Activated CD8-positive, alpha-beta memory T cell treated with anti-CD3 and anti-CD28 coated beads for 36 hours (primary cell): ENCODE data around the gene RBM42. TPM values are rescaled to one million over a fixed set of nuclear protein-coding genes. Genes with fewer than 3 reads are reported as not detected.
"Not testable (repeated sequence)": the region's sequence is repeated elsewhere in the genome, so short reads cannot be mapped to it uniquely, and the experiment has no call there.

ENCODE experiments used
- CTCF ChIA-PET: fragments of 350-600 bp; sonication (Branson Sonifier 250); formaldehyde crosslinking; loops from one replicate; lab custom pipeline; 2021; ENCODE audit warnings: antibody characterized with exemption; lab: Charles Lee
- POLR2A ChIA-PET: fragments of 350-600 bp; sonication (Branson Sonifier 250); formaldehyde crosslinking; loops from one replicate; lab custom pipeline; 2021; ENCODE audit warnings: antibody characterized with exemption; lab: Charles Lee
- total RNA-seq, 2 experiments: library from RNA; stranded (reverse); gene quantifications; one replicate each; pipeline ENCODE4 v1.2.3, GENCODE V29; 2021

The RBM42 gene
- total RNA-seq, 2 experiments from 2014 or later: 102 to 104 TPM

DNA sequence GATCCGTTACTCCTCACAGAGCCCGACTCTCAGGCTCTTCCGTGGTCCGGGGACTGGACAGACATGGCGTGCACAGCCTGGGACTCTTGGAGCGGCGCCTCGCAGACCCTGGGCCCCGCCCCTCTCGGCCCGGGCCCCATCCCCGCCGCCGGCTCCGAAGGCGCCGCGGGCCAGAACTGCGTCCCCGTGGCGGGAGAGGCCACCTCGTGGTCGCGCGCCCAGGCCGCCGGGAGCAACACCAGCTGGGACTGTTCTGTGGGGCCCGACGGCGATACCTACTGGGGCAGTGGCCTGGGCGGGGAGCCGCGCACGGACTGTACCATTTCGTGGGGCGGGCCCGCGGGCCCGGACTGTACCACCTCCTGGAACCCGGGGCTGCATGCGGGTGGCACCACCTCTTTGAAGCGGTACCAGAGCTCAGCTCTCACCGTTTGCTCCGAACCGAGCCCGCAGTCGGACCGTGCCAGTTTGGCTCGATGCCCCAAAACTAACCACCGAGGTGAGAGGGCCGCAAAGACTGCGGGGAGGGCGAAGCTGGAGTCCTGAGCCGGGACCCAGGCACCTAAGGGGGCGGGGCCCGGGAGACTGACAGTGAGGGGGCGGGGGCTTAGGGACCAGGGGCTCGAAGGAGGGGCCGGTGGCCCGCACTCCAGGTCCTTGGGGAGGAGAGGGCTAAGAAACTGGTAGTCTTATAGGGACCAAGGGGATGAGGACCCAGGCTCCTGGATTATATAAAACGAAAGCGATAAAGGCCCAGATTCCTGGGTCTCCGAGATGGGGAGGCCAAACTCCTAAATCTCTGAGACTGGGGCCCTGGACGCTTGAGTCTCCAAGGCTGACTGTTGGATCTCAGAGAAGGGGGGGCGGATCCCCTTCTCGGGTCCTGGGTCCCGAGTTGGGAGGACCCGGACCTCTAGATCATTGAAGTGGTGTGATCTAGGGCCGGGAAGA lies 14.7 kb downstream of the RBM42 start:
- POLR2A ChIA-PET: interaction anchor here (0.8 kb wide), 1 partner anchor 14 kb away, joined by 6 read pairs; no protein-coding TSS in a partner anchor

GRCh38 chr19:35644206-35644986 lies 15.6 kb downstream of the RBM42 start:
- CTCF ChIA-PET: interaction anchor here (0.7 to 1.2 kb wide), 2 partner anchors 63 to 134 kb away, joined by 3 to 7 read pairs; no protein-coding TSS in a partner anchor
- POLR2A ChIA-PET: no interaction called here

More for the DNA sequence above, 14.7 kb downstream of the RBM42 start:
- CTCF ChIA-PET: interaction anchor here (0.7 to 1.2 kb wide), 2 partner anchors 64 to 133 kb away, joined by 3 to 7 read pairs; no protein-coding TSS in a partner anchor

GRCh38 chr19:35644987-35645679 lies 16.3 kb downstream of the RBM42 start:
- ChIA-PET POLR2A (interaction anchor here (0.5 kb wide), 1 partner anchor 10 kb away, joined by 4 read pairs; no protein-coding TSS in a partner anchor), CTCF (no interaction called here)

DNA sequence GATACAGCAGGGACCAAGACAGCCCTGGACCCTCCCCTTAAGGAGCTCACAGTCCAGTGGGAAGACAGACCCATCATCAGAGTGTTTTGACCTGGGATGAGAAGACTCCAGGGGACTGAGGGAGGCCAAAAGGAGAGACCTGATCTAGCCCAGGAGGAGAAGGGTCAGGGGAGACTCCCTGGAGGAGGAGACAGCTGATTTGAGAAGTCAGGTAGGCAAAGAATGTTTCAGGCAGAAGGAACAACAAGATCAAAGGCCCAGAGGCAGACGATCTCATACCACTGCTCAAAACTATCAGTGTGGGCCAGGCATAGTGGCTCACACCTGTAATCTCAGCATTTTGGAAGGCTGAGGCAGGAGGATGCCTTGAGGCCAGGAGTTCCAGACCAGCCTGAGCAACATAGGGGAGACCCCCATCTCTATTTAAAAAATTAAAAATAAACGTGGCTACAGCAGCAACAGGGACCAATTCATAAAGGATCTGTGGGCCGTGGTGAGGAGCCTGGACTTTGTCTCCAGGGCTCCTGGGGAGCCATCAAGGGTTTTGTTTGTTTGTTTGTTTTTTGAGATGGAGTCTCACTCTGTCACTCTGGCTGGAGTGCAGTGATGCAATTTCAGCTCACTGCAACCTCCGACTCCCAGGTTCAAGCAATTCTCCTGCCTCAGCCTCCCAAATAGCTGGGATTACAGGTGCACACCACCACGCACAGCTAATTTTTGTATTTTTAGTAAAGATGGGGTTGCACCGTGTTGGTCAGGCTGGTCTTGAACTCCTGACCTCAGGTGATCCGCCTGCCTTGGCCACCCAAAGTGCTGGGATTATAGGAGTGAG lies 17.1 kb downstream of the RBM42 start:
- POLR2A ChIA-PET: no interaction called here

DNA sequence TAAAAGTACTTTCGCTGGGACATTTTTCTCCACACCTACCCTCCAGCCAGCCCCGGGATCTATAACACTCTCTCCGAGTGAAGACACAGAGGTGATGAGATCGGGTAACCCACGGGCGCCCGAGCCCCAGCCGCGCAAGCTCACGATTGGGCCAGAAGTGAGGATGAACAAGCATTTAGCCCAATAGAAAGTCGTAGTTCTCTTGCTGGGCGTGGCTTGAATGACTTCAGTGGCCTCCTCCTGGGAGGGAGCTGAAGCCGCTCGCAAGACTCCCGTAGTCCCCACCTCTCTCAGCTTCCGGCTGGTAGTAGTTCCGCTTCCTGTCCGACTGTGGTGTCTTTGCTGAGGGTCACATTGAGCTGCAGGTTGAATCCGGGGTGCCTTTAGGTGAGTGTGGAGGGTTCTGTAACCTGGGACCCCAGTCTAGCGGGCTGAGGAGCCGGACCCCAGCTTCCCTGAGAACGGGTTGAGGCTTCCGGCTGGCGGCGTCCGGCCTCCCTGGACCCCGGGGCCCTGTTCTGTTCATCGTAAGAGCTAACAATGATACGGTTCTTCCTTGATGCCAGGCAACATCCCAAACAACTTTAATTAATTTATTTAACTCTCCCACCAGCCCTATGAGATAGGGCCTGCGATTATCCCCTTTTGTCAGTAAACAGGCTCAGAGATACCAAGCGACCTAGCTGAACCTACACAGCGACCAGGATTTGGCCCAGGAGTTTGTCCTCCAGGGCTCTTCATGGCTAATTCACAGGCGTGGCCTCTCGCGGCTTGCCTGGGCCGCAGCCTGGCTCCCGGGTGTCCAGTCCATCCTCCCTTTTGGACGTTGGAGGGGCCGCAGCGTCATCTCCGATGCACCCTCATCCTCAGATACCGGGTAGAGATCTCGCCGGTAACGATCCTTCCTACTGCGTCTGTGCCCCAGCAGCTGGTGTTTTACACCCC lies 19.5 kb downstream of the RBM42 start, which contains the start of gene COX6B1:
TSS of gene COX6B1 (plus strand) at position 307 of the 945 bp plus-strand sequence. CDS start 2,921 bp downstream, outside the sequence.
- CTCF ChIA-PET: interaction anchor here (0.7 kb wide), 1 partner anchor 300 kb away, joined by 3 read pairs; the partner anchor contains the start of gene FFAR1
- POLR2A ChIA-PET: interaction anchor here (0.6 to 1.7 kb wide), 9 partner anchors 9 to 380 kb away, joined by 3 to 7 read pairs (median 3); partner anchors contain the start of genes HAUS5 and KMT2B

More for the DNA sequence above, 17.1 kb downstream of the RBM42 start:
- CTCF ChIA-PET: no interaction called here

GRCh38 chr19:35650581-35650980 lies 21.7 kb downstream of the RBM42 start:
- POLR2A ChIA-PET: no interaction called here

GRCh38 chr19:35654828-35655227 lies 26.0 kb downstream of the RBM42 start:
- POLR2A ChIA-PET, CTCF ChIA-PET: not testable (repeated sequence)

More at GRCh38 chr19:35650581-35650980, 21.7 kb downstream of the RBM42 start:
- CTCF ChIA-PET: no interaction called here

DNA sequence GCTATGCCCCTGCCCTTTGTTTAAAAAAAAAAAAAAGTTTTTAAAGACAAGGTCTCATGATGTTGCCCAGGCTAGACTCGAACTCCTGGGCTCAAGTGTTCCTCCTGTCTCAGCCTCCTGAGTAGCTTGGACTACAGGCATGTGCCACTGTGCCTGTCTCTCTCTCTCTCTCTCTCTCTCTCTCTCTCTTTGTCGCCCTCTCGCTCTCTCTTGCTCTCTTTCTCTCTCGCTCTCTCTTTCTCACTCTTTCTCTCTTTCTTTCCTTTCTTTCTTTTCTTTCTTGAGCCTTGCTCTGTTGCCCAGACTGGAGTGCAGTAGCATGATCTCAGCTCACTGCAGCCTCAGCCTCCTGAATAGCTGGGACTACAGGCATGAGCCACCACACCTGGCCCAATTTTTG lies 26.8 kb downstream of the RBM42 start:
- CTCF ChIA-PET: interaction anchor here (1.1 to 1.2 kb wide), 2 partner anchors 9 to 37 kb away, joined by 3 to 5 read pairs; no protein-coding TSS in a partner anchor
- POLR2A ChIA-PET: no interaction called here

DNA sequence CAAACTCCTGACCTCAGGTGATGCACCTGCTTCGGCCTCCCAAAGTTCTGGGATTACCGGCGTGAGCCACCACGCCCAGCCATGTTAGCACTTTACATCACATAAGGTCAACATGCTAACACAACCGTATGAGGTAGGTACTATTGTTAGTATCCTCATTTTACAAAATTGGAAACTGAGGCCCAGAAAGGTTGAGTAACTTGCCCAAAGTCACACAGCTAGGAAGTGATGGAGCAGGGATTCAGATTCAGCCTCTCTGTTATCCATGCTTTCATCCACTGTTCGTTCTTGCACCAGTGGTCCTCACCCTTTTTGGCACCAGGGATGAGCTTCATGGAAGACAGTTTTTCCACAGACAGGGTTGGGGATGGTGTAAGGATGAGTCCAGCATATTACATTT lies 27.9 kb downstream of the RBM42 start:
- POLR2A ChIA-PET: no interaction called here
- CTCF ChIA-PET: interaction anchor here (1.2 kb wide), 1 partner anchor 36 kb away, joined by 5 read pairs; no protein-coding TSS in a partner anchor

DNA sequence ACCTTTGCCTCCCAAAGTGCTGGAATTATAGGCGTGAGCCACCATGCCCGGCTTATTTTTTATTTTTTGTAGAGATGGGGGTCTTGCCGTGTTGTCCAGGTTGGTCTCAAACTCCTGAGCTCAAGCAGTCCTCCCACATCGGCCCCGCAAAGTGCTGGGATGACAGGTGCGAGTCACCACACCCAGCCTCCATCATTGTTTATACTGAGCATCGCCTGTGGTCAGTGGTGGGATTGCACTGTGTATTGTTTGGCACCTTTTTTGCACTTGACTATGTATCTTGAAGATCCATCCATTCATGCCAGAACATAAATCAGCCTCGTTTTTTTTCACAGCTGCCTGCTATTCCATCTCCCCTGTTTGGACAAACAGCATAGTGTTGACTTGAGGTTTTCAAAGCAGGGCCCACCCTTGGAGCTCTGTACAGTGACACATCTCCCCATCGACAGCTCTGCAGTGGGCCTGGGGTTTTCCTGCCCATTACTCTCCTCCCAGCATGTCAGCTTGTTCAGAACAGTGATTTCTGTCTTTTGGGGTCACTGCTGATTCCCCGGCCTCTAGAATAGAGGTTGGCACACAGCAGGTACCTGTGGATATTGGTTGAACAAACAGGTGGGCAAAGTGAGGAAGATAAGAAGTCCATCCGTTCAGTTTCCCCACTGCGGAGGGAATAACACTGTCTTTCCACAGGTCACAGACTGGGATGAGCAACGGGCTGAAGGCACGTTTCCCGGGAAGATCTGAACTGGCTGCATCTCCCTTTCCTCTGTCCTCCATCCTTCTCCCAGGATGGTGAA lies 29.3 kb downstream of the RBM42 start:
- POLR2A ChIA-PET: interaction anchor here (1.1 kb wide), 1 partner anchor 10 kb away, joined by 3 read pairs; the partner anchor contains the start of gene COX6B1
- CTCF ChIA-PET: no interaction called here

DNA sequence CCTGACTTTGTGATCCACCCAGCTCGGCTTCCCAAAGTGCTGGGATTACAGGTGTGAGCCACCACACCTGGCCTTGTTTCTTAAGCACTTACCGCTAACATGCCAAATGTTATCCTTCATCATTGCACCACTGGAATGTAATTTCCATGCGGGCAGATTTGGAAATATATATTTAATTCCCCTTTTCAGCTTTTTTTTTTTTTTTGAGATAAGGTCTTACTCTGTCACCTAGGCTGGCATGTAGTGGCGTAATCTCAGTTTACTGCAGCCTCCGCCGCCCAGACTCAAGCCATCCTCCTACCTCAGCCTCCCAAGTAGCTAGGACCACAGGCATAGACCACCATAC lies 33.1 kb downstream of the RBM42 start:
- ChIA-PET CTCF (no interaction called here), POLR2A (interaction anchor here (0.6 to 0.7 kb wide), 3 partner anchors 57 to 1109 kb away, joined by 3 to 8 read pairs (median 4); no protein-coding TSS in a partner anchor)

DNA sequence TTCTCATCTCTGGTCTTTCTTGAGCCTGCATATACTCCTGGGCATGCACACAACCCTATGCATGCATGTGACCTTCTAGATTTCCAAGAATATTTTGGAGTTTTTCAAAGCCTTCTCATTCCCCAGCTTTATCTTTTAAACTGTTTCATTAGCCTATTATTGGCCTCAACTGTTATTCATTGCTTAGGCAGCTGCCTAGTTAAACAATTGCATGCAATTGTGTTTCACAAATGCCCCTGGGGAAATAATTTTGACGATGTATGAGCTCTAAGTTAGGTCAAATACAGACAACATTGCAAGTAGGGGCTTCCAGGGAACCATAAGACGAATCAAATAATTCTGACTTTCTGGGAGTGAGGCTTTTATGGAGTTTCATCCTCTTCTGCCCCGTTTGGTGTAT lies 35.1 kb downstream of the RBM42 start:
- ChIA-PET POLR2A (no interaction called here), CTCF (interaction anchor here (1.0 kb wide), 1 partner anchor 8 kb away, joined by 3 read pairs; no protein-coding TSS in a partner anchor)

GRCh38 chr19:35665157-35665556 lies 36.3 kb downstream of the RBM42 start:
- ChIA-PET POLR2A (no interaction called here), CTCF (interaction anchor here (1.0 kb wide), 1 partner anchor 9 kb away, joined by 3 read pairs; no protein-coding TSS in a partner anchor)

DNA sequence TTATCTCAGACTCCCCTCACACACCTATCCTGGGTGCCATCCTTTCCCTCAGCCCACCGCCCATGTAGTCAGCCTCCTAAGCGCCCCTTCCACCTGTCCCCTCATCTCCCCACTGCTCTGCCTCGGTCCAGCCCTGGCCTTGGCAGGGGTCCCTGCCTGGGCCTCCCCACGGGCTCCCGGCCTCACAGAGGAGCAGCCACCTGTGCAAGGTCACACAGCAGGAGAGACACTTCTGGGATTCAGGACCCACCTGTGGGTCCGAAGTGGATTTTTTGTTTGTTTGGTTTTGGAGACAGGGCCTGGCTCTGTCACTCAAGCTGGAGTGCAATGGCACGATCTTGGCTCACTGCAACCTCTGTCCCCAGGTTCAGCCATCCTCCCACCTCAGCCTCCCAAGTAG lies 36.8 kb downstream of the RBM42 start:
- CTCF ChIA-PET: interaction anchor here (0.6 kb wide), 1 partner anchor 17 kb away, joined by 3 read pairs; no protein-coding TSS in a partner anchor
- POLR2A ChIA-PET: no interaction called here

- POLR2A ChIA-PET: no interaction called here
- CTCF ChIA-PET: interaction anchor here (0.6 kb wide), 1 partner anchor 17 kb away, joined by 3 read pairs; no protein-coding TSS in a partner anchor
These were observed 37.5 kb downstream of the RBM42 start, which contains the start of gene UPK1A for GRCh38 chr19:35666251-35666913. TSS of gene UPK1A (plus strand) at chr19:35666517. CDS start at chr19:35666813, 296 bp downstream.
